ENCODE results near the gene KAT8.

Gene KAT8

DNA sequence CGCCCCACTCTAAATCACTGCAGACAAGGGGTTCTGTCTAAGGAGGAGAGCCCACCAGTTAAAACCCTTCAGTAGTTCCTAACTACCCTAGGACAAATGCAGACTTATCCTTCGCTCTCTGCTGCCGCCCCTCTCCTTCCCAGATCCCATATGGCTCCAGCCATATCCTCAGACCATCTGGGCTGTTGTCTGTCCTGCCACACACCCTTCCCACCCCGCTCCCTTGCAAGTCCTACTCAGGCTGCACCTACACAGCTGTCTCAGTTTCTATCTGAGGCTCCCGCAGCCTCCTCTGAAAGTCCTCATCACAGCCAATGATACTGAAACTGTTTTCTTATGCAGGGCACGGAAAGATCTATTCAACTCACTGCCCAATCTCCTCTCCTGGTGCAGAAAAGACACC, 10.0 kb upstream of the KAT8 start:
- DNase-seq (ENCODE audit: low read depth) = no peak
- H3K4me3 ChIP-seq (ENCODE audit: control insufficient read depth, low read depth, low read length) = no peak overlapping the region
- TF ChIP-seq, protein P1, sequence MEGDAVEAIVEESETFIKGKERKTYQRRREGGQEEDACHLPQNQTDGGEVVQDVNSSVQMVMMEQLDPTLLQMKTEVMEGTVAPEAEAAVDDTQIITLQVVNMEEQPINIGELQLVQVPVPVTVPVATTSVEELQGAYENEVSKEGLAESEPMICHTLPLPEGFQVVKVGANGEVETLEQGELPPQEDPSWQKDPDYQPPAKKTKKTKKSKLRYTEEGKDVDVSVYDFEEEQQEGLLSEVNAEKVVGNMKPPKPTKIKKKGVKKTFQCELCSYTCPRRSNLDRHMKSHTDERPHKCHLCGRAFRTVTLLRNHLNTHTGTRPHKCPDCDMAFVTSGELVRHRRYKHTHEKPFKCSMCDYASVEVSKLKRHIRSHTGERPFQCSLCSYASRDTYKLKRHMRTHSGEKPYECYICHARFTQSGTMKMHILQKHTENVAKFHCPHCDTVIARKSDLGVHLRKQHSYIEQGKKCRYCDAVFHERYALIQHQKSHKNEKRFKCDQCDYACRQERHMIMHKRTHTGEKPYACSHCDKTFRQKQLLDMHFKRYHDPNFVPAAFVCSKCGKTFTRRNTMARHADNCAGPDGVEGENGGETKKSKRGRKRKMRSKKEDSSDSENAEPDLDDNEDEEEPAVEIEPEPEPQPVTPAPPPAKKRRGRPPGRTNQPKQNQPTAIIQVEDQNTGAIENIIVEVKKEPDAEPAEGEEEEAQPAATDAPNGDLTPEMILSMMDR (IDR thresholded peaks at IDR 0.05; ENCODE audit: control insufficient read depth, insufficient read depth, low read depth, low read length, missing control alignments) = no peak

DNA sequence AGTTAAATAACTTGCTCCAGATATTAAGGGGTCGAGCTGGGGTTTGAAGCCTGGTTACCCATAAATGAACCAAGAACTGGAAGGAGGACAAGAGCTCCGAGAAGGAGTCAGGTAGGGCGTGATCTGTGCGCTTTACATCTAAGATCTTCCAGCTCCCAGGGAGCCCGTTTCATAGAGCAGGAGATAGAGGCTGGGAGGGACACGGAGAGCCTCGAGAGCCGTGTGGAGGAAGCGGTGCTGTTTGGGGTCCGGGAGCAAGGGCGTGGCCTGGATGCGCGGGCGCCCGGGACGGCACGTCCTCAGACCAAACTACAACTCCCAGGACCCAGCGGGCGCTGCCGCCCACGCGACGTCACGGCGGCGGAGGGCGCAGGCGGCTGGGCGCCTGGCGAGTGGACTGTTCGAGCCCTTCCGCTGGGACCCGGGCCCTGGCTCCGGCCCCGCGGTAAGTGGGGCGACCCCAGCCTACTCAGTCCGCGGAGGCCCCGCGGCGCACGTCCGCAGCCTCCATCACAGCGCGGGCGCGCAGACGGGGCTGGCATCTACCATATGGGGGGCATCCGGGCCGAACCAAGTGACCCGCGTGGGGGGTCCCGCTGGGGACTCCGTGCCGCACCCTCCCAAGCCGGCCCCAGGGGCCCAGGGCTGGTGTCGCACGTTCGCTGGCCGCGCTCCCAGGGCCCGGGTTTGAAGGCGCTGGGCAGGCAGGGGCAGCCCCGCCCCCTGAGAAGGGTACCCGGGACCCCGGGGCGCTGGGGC, 9.2 kb upstream of the KAT8 start, which contains the start of gene BCKDK:
Gene BCKDK, plus strand, starts transcription at position 352 of the 759 bp plus-strand sequence. CDS start 838 bp downstream, outside the sequence.
- H3K4me3 ChIP-seq (ENCODE audit: control insufficient read depth, low read depth, low read length) = peak within 1 kb of the TSS; percentile 66
- TF ChIP-seq, protein P1 (IDR thresholded peaks at IDR 0.05; ENCODE audit: control insufficient read depth, insufficient read depth, low read depth, low read length, missing control alignments) = no peak
- DNase-seq (ENCODE audit: low read depth) = no peak

DNA sequence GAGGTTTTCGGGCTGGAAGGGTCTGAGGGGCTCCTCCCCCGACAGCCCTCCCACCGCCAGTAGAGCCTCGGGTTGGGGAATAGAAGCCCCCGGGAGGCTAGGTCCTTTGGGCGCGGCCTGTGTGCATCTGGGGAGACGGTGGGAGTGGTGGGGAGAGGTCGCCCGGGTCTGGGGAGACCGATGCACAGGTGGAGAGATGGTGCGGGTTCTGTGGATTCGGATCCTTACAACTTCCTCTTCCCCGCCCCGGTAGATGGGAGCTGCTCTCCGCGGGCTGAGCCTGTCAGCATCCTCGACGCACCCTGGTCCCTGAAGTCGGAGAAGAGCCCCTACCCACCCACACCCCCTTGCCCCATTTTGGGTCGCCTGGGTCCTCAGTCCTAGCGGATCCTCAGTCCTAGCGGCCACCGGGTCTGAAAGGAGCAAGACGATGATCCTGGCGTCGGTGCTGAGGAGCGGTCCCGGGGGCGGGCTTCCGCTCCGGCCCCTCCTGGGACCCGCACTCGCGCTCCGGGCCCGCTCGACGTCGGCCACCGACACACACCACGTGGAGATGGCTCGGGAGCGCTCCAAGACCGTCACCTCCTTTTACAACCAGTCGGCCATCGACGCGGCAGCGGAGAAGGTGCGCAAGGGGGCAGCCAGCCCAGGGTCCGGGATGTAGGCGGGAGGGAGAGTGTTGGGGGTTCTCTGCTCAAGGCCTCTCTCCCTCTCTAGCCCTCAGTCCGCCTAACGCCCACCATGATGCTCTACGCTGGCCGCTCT, 8.5 kb upstream of the KAT8 start:
- TF ChIP-seq, protein P1 (IDR thresholded peaks at IDR 0.05; ENCODE audit: control insufficient read depth, insufficient read depth, low read depth, low read length, missing control alignments) = no peak
- DNase-seq (ENCODE audit: low read depth) = no peak
- H3K4me3 ChIP-seq (ENCODE audit: control insufficient read depth, low read depth, low read length) = peak overlapping the region; percentile 66

DNA sequence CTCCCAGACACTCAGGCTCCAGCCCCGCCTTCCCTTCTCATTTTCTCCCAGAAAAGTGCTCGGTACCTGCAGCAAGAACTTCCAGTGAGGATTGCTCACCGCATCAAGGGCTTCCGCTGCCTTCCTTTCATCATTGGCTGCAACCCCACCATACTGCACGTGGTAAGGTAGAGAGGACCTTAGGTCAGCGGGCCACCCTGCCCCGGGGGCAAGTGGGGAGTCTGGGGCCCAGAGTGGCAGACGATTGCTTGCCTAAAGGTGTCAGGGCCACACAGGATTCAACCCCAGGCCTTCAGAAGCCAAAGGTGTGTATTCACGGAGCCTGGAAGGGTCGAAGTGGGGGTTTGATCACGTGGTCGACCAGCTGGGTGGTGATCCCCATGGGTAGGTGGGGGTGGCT, 7.8 kb upstream of the KAT8 start:
- DNase-seq (ENCODE audit: low read depth) = no peak
- no peak overlapping the region; the same call in 1 of the 2 replicates for H3K4me3 ChIP-seq (ENCODE audit: control insufficient read depth, low read depth, low read length)
- TF ChIP-seq, protein P1 (IDR thresholded peaks at IDR 0.05; ENCODE audit: control insufficient read depth, insufficient read depth, low read depth, low read length, missing control alignments) = no peak

DNA sequence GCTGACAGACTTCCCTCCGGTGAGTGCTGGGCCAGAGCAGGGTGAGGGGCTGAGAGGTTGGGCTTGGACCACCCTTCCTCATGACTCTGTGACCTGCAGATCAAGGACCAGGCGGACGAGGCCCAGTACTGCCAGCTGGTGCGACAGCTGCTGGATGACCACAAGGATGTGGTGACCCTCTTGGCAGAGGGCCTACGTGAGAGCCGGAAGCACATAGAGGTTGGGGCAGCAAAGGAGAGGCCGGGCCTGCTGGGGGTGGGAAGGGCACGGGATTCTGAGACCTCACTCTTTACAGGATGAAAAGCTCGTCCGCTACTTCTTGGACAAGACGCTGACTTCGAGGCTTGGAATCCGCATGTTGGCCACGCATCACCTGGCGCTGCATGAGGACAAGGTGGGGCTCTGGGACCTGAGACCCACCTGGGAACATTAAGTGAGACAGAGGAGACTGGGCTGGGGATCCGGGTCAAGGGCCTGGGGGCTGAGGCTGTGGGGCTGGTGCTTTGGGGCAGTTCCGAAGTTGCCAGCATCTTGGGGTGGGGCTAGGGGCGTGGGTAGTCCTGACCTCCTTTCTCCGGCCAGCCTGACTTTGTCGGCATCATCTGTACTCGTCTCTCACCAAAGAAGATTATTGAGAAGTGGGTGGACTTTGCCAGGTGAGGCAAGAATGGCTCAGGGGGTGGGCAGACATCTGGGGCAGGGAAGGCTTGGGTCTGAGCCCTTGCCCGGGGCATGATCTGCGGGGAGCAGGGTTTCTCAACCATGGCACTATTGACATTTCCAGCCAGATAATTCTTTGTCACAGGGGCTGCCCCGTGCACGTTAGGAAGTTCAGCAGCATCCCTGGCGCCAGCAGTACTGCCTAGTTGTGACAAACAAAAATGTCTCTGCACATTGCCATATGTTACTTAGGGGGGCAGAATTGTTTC, 7.1 kb upstream of the KAT8 start:
- no peak for DNase-seq (ENCODE audit: low read depth)
- no peak overlapping the region for H3K4me3 ChIP-seq (ENCODE audit: control insufficient read depth, low read depth, low read length)
- TF ChIP-seq, protein P1 (IDR thresholded peaks at IDR 0.05; ENCODE audit: control insufficient read depth, insufficient read depth, low read depth, low read length, missing control alignments) = no peak

DNA sequence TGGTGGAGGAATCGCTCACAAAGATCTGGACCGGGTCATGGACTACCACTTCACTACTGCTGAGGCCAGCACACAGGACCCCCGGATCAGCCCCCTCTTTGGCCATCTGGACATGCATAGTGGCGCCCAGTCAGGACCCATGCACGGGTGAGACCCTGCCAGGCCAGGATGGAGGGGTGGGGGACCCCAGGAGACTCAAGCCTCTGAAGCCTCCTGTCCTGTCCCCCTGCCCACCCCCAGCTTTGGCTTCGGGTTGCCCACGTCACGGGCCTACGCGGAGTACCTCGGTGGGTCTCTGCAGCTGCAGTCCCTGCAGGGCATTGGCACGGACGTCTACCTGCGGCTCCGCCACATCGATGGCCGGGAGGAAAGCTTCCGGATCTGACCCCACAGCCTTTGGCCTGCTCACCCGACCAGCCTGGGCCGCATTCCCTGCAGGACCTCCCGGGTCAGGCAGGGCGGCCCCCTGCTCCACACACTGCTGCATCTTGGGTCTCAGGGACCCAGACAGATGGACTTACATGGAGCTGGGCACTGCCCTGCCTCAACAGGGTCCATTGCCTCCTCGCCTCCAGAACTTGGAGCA, 5.5 kb upstream of the KAT8 start:
- TF ChIP-seq, protein P1 (IDR thresholded peaks at IDR 0.05; ENCODE audit: control insufficient read depth, insufficient read depth, low read depth, low read length, missing control alignments) = no peak
- no peak overlapping the region for H3K4me3 ChIP-seq (ENCODE audit: control insufficient read depth, low read depth, low read length)
- DNase-seq (ENCODE audit: low read depth) = no peak

Measured in AG09309 (cell line).